Body of pancreas (tissue), 4 donors: ENCODE results near the gene TCEAL4.

ENCODE experiments used
- POLR2A ChIP-seq, 3 donors: fragments of 450-650 bp; IDR thresholded peaks; one replicate each; pipeline ENCODE4 v1.6.1; 2016; ENCODE audit warnings: antibody characterized with exemption in 3 of 3, mild to moderate bottlenecking in 2 of 3
- TF ChIP-seq, protein P1 (sequence below), 7 experiments: fragments of 450-650 bp in 4 of 7; fragments of 200-600 bp in 3 of 7; sonication (generic) in 3 of 7; IDR thresholded peaks; one replicate each; pipeline ENCODE4 v1.5.1; 2016 to 2019; ENCODE audit warnings: antibody characterized with exemption in 7 of 7

- TF ChIP-seq, protein P1, sequence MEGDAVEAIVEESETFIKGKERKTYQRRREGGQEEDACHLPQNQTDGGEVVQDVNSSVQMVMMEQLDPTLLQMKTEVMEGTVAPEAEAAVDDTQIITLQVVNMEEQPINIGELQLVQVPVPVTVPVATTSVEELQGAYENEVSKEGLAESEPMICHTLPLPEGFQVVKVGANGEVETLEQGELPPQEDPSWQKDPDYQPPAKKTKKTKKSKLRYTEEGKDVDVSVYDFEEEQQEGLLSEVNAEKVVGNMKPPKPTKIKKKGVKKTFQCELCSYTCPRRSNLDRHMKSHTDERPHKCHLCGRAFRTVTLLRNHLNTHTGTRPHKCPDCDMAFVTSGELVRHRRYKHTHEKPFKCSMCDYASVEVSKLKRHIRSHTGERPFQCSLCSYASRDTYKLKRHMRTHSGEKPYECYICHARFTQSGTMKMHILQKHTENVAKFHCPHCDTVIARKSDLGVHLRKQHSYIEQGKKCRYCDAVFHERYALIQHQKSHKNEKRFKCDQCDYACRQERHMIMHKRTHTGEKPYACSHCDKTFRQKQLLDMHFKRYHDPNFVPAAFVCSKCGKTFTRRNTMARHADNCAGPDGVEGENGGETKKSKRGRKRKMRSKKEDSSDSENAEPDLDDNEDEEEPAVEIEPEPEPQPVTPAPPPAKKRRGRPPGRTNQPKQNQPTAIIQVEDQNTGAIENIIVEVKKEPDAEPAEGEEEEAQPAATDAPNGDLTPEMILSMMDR (IDR thresholded peaks at IDR 0.05): no peak
- no peak for TF ChIP-seq POLR2A (IDR thresholded peaks at IDR 0.05)
Observed at GRCh38 chrX:103536732-103537131, 48.6 kb upstream of the TCEAL4 start.
